HFF-Myc (cell line): ENCODE data around the gene FTL.

Source experiments
- DNase-seq: peaks from one replicate; pipeline ENCODE4 v3.0.0-alpha.2; 2011; ENCODE audit warnings: low read depth; ENCODE audit errors: extremely low read depth
- H3K4me3 ChIP-seq: replicated peaks from 2 replicates; pipeline ENCODE4 v1.5.1; 2011; ENCODE audit warnings: low read depth, mild to moderate bottlenecking, control low read depth, low read length
- TF ChIP-seq, protein P1 (sequence below): IDR thresholded peaks from 2 replicates; pipeline ENCODE4 v1.5.1; 2012; ENCODE audit warnings: mild to moderate bottlenecking, low read depth, low read length, control low read depth; ENCODE audit errors: missing control alignments

The FTL gene

DNA sequence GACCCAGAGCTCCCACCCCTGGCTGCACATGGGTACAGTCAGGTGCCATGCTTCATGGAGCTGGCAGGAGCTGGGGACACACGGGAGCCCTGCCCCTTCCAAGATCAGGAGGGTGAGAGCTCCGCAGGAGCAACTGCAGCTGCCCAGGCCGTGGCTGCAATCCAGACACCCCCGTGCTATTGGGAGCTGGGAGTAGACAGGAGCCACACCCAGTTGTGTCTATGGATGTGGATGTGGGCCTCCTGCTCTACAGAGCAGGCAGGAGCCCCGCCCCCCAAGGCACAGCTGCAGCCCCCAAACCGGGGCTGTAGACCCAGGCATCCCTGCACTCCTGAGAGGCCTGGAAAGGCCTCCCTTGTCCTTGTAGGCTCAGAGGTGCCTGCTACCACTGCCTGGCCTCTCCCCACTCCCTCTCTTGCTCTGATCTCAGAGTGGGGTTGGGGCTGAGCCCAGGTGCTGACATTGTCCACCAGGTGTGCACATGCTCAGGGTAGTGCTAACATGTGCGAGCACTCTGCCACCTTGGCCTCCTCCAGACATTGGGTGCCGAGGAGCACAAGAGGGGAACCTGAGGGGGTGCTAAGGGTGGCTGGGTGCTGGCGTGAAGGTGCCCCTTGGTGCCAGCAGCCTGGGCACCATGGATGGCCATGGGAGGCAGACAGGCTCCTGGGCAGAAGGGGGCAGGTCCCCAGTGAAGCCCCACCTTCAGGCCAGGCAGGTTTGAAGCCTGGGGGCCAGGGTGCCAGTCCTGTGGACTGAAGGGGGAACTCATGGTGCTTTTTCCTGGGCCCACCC is 18.4 kb upstream of the FTL start:
- H3K4me3 ChIP-seq, result no peak overlapping the region
- TF ChIP-seq, protein P1, sequence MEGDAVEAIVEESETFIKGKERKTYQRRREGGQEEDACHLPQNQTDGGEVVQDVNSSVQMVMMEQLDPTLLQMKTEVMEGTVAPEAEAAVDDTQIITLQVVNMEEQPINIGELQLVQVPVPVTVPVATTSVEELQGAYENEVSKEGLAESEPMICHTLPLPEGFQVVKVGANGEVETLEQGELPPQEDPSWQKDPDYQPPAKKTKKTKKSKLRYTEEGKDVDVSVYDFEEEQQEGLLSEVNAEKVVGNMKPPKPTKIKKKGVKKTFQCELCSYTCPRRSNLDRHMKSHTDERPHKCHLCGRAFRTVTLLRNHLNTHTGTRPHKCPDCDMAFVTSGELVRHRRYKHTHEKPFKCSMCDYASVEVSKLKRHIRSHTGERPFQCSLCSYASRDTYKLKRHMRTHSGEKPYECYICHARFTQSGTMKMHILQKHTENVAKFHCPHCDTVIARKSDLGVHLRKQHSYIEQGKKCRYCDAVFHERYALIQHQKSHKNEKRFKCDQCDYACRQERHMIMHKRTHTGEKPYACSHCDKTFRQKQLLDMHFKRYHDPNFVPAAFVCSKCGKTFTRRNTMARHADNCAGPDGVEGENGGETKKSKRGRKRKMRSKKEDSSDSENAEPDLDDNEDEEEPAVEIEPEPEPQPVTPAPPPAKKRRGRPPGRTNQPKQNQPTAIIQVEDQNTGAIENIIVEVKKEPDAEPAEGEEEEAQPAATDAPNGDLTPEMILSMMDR, result no peak

DNA sequence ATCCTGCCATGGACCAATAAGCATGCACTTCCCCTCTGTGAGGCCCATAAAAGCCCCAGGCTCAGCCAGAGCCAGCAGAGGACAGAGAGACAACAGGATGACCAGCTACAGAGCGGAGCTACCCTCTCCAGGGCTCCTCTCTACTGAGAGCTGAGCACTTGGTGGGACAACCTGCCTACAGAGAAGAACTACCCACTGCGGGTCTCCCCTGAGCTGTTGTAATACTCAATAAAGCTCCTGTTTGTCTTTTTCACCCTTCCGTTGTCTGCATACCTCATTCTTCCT is 17.9 kb upstream of the FTL start:
- TF ChIP-seq, protein P1, result no peak
- no peak for DNase-seq
- no peak overlapping the region for H3K4me3 ChIP-seq

More for the DNA sequence above, 18.4 kb upstream of the FTL start:
- no peak for DNase-seq

DNA sequence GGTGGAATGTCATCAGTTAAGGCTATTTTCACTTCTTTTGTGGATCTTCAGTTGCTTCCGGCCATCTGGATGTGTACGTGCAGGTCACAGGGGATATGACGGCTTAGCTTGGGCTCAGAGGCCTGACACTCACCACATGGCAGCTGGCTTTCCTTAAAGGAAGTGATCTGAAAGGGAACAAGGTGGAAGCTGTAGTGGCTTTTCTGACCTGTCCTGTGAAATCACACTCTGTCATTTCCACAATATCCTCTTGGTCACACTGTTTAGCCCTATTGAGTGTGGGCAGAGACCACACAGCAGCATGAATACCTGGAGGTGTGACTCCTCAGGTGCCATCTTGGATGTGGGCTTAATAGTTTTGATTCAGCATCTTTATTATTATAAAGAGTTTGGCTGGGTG is 14.9 kb upstream of the FTL start:
- H3K4me3 ChIP-seq, result no peak overlapping the region
- no peak for DNase-seq
- TF ChIP-seq, protein P1, result no peak

DNA sequence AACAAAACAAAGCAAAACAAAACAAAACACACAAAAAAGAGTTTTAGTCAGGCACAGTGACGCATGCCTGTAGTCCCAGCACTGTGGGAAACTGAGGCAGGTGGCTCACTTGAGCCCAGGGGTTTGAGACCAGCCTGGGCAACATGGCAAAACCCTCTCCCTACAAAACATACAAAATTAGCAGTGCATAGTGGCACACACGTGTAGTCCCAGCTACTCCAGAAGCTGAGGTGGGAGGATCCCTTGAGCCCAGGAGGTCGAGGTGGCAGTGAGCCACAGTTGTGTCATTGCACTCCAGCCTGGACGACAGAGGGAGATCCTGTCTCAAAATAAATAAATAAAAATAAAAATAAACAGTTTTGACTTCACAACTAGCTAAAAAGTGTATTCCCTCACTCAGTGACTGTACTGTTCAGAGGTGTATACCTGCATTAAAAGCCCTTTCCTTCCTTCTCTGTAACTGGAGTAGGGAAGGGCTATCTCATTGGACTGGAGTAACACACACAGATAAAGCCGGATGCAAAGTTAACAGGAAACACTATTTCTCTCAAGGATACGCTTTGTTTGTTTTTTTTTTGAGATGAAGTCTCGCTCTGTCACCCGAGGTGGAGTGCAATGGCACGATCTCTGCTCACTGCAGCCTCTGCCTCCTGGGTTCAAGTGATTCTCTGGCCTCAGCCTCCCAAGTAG is 14.1 kb upstream of the FTL start:
- TF ChIP-seq, protein P1, result no peak
- DNase-seq, result no peak
- no peak overlapping the region for H3K4me3 ChIP-seq

DNA sequence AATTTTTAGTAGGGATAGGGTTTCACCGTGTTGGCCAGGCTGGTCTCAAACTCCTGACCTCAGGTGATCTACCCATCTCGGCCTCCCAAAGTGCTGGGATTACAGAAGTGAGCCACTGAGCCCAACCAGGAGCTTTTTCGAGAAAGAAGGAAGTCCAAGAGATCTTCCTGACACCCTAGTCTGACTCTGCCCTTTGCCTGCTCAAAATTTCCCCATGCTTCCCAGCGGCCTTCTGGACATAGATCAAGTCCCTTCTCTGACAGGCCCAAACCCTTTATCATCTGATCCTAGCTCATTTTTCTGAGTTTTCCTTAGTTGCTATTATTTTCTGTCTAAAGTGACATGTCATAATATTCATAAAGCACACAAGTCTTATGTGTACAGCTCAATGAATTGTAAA is 12.0 kb upstream of the FTL start:
- no peak for DNase-seq
- TF ChIP-seq, protein P1, result no peak
- H3K4me3 ChIP-seq, result no peak overlapping the region

DNA sequence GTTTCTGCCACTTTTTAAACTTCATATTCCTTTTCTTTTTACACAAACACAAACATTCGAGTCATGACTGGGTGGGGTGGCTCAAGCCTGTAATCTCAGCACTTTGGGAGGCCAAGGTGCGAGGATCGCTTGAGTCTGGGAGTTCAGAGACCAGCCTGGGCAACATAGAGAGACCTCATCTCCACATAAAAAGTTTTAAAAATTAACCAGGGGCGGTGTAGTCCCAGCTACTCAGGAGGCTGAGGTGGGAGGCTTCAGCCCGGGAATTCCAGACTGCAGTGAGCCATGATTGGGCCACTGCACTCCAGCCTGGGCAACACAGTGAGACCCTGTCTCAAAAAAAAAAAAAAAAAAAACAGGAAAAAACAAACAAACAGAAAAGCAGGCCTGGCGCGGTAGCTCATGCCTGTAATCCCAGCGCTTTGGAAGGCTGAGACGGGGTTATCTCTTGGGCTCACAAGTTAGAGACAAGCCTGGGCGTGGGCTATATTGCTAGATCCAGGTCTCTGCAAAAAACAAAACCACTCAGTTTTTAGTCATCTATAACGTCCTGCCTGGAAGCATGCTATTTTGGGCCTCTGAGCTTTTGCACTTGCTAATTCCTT is 11.0 kb upstream of the FTL start:
- TF ChIP-seq, protein P1, result no peak
- DNase-seq, result no peak
- H3K4me3 ChIP-seq, result peak overlapping the region; percentile 95
